ENCODE measurements around the gene SRP9. TPM values are rescaled to one million over a fixed set of nuclear protein-coding genes. Genes with fewer than 3 reads are reported as not detected.
"Not testable (repeated sequence)": the region's sequence is repeated elsewhere in the genome, so short reads cannot be mapped to it uniquely, and the experiment has no call there.

Gene SRP9
- polyA plus RNA-seq, 5 donors = 360 to 552 (median 414) TPM

- no peak for DNase-seq
Observed at GRCh38 chr1:225812488-225813213, 35.0 kb downstream of the SRP9 start.

- peak; percentile 68 to 72 for DNase-seq
Observed at GRCh38 chr1:225813214-225813964, 35.8 kb downstream of the SRP9 start.

GRCh38 chr1:225814381-225814780, 36.8 kb downstream of the SRP9 start:
- DNase-seq = no peak

- DNase-seq = not testable (repeated sequence)
Observed at GRCh38 chr1:225815090-225815489, 37.5 kb downstream of the SRP9 start.

GRCh38 chr1:225815526-225816178, 38.0 kb downstream of the SRP9 start:
- DNase-seq = no peak

- peak; percentile 81 to 82 for DNase-seq
Observed at GRCh38 chr1:225816643-225817538, 39.3 kb downstream of the SRP9 start.

- no peak for DNase-seq
Observed at GRCh38 chr1:225817611-225818061, 40.0 kb downstream of the SRP9 start.

- DNase-seq = no peak
Observed at GRCh38 chr1:225818229-225818628, 40.6 kb downstream of the SRP9 start.

GRCh38 chr1:225819346-225820192, 41.9 kb downstream of the SRP9 start:
- no peak for DNase-seq

- DNase-seq = peak in 1 of 2 donors; percentile 57
Observed at GRCh38 chr1:225820522-225821120, 43.0 kb downstream of the SRP9 start.

- DNase-seq = no peak
Observed at GRCh38 chr1:225822655-225823403, 45.2 kb downstream of the SRP9 start.

- DNase-seq = no peak
Observed at GRCh38 chr1:225823811-225824261, 46.2 kb downstream of the SRP9 start.

- no peak for DNase-seq
Observed at GRCh38 chr1:225824533-225824941, 46.9 kb downstream of the SRP9 start.

- no peak for DNase-seq
Observed at GRCh38 chr1:225825078-225825477, 47.5 kb downstream of the SRP9 start.

GRCh38 chr1:225825607-225826007, 48.0 kb downstream of the SRP9 start:
- no peak for DNase-seq

- no peak for DNase-seq
Observed at GRCh38 chr1:225827076-225827475, 49.5 kb downstream of the SRP9 start.

GRCh38 chr1:225828706-225829345, 51.2 kb downstream of the SRP9 start:
- DNase-seq = no peak

GRCh38 chr1:225830841-225831240, 53.2 kb downstream of the SRP9 start:
- no peak for DNase-seq
